Activated CD8-positive, alpha-beta T cell treated with anti-CD3 and anti-CD28 coated beads for 36 hours (primary cell): ENCODE measurements around the gene COX11. TPM values are rescaled to one million over a fixed set of nuclear protein-coding genes. Genes with fewer than 3 reads are reported as not detected.

Source experiments
- ATAC-seq: fragments of 200-7000 bp; cut with Tn5 transposase; one replicate; pipeline ENCODE4 v1.10.0; 2021; ENCODE audit warnings: mild to moderate bottlenecking, moderate library complexity
- CTCF ChIA-PET: fragments of 350-600 bp; sonication (Branson Sonifier 250); formaldehyde crosslinking; loops from one replicate; lab custom pipeline; 2021; ENCODE audit warnings: antibody characterized with exemption; lab: Charles Lee
- POLR2A ChIA-PET: fragments of 350-600 bp; sonication (Branson Sonifier 250); formaldehyde crosslinking; loops from one replicate; lab custom pipeline; 2021; ENCODE audit warnings: antibody characterized with exemption; lab: Charles Lee
- DNase-seq: peaks from one replicate; pipeline ENCODE4 v3.0.0-alpha.2; 2020
- H3K27ac Mint-ChIP-seq: one replicate; pipeline ENCODE4 v1.8.0; 2021; ENCODE audit warnings: mild to moderate bottlenecking, mixed read lengths
- H3K27me3 Mint-ChIP-seq: one replicate; pipeline ENCODE4 v1.8.0; 2021; ENCODE audit warnings: mixed read lengths
- H3K36me3 Mint-ChIP-seq: one replicate; pipeline ENCODE4 v1.8.0; 2021; ENCODE audit warnings: low read depth, mixed read lengths
- H3K4me1 Mint-ChIP-seq: one replicate; pipeline ENCODE4 v1.8.0; 2021; ENCODE audit warnings: low read depth, mixed read lengths
- H3K4me3 Mint-ChIP-seq: one replicate; pipeline ENCODE4 v1.8.0; 2021; ENCODE audit warnings: mild to moderate bottlenecking, moderate library complexity, mixed read lengths
- H3K9me3 Mint-ChIP-seq: one replicate; pipeline ENCODE4 v1.8.0; 2021; ENCODE audit warnings: mixed read lengths
- intact Hi-C: fragments of 100-400 bp; cut with micrococcal nuclease; formaldehyde crosslinking; loops from one replicate; pipeline ENCODE4 v1.10.0; 2022
- total RNA-seq, 2 experiments: library from RNA; stranded (reverse); gene quantifications; one replicate each; pipeline ENCODE4 v1.2.3, GENCODE V29; 2021
- TF ChIP-seq, protein P1 (sequence below): fragments of 200-600 bp; IDR thresholded peaks from one replicate; pipeline ENCODE4 v1.8.0; 2022; ENCODE audit warnings: antibody characterized with exemption, mild to moderate bottlenecking

Gene COX11
- total RNA-seq, 2 experiments from 2014 or later, result 44.9 to 46.8 TPM

DNA sequence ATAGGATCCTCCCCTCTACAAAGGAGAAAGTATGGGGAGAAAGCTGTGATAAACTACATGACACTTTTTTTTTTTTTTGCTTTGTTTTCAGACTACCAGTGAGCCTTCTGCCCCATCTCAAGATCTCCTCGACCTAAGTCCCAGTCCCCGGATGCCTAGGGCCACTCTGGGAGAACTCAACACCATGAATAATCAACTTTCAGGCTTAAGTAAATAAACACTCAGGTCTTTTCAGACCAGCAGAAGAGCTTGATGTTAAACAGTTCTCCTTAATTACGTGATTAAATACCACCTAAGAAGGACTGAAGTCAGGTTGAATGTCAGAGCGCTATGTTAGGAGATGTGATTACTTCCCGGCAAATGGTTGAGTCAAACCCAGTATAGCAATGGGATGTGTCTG, 31.4 kb downstream of the COX11 start:
- H3K27me3 Mint-ChIP-seq, result peaks cover 6% of the 10 kb centered on the region
- H3K4me1 Mint-ChIP-seq, result no peaks in the 10 kb centered on the region
- TF ChIP-seq, protein P1, sequence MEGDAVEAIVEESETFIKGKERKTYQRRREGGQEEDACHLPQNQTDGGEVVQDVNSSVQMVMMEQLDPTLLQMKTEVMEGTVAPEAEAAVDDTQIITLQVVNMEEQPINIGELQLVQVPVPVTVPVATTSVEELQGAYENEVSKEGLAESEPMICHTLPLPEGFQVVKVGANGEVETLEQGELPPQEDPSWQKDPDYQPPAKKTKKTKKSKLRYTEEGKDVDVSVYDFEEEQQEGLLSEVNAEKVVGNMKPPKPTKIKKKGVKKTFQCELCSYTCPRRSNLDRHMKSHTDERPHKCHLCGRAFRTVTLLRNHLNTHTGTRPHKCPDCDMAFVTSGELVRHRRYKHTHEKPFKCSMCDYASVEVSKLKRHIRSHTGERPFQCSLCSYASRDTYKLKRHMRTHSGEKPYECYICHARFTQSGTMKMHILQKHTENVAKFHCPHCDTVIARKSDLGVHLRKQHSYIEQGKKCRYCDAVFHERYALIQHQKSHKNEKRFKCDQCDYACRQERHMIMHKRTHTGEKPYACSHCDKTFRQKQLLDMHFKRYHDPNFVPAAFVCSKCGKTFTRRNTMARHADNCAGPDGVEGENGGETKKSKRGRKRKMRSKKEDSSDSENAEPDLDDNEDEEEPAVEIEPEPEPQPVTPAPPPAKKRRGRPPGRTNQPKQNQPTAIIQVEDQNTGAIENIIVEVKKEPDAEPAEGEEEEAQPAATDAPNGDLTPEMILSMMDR, result no peak
- no peaks in the 10 kb centered on the region for H3K9me3 Mint-ChIP-seq
- intact Hi-C loops, result no loop called here
- no peak for ATAC-seq
- ChIA-PET POLR2A (no interaction called here), CTCF (no interaction called here)
- no peaks in the 10 kb centered on the region for H3K36me3 Mint-ChIP-seq
- no peak overlapping the region for H3K4me3 Mint-ChIP-seq
- H3K27ac Mint-ChIP-seq, result no peak overlapping the region
- no peak for DNase-seq

GRCh38 chr17:54935471-54935870, 33.0 kb downstream of the COX11 start:
- DNase-seq, result no peak
- intact Hi-C loops, result no loop called here
- ChIA-PET POLR2A (no interaction called here), CTCF (no interaction called here)
- H3K27ac Mint-ChIP-seq, result no peak overlapping the region
- TF ChIP-seq, protein P1, result no peak
- H3K9me3 Mint-ChIP-seq, result no peaks in the 10 kb centered on the region
- no peaks in the 10 kb centered on the region for H3K36me3 Mint-ChIP-seq
- peaks cover 6% of the 10 kb centered on the region for H3K27me3 Mint-ChIP-seq
- H3K4me3 Mint-ChIP-seq, result no peak overlapping the region
- ATAC-seq, result no peak
- no peaks in the 10 kb centered on the region for H3K4me1 Mint-ChIP-seq

GRCh38 chr17:54933921-54934320, 34.5 kb downstream of the COX11 start:
- ChIA-PET POLR2A (no interaction called here), CTCF (no interaction called here)
- H3K27ac Mint-ChIP-seq, result no peak overlapping the region
- TF ChIP-seq, protein P1, result no peak
- ATAC-seq (no peak), DNase-seq (no peak)
- H3K36me3 Mint-ChIP-seq, result no peaks in the 10 kb centered on the region
- H3K9me3 Mint-ChIP-seq, result no peaks in the 10 kb centered on the region
- intact Hi-C loops, result no loop called here
- no peaks in the 10 kb centered on the region for H3K4me1 Mint-ChIP-seq
- H3K4me3 Mint-ChIP-seq, result no peak overlapping the region
- peaks cover 11% of the 10 kb centered on the region for H3K27me3 Mint-ChIP-seq

DNA sequence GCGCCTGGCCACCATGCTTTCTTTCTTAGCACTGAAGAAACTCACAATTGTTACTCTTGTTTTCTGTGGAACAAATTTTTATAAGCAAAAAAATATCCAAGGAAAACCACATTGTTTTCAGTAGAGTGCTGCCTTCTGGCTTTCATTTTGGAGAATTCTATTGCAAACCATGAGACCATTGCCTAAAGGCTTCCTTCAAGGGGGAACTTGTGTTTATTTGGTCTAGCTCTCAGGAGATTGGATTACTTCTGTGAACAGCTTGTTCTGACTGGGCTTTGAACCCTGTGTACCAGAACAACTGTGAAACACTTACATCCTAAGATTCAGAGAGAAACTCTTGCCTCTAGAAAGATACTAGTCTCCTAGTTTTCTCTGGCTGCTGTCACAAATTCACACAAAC, 35.7 kb downstream of the COX11 start:
- intact Hi-C loops, result no loop called here
- ChIA-PET POLR2A (no interaction called here), CTCF (no interaction called here)
- DNase-seq, result no peak
- Mint-ChIP-seq H3K4me3 (no peak overlapping the region), H3K4me1 (no peaks in the 10 kb centered on the region), H3K27me3 (peaks cover 14% of the 10 kb centered on the region), H3K36me3 (no peaks in the 10 kb centered on the region), H3K9me3 (no peaks in the 10 kb centered on the region), H3K27ac (no peak overlapping the region)
- no peak for ATAC-seq
- TF ChIP-seq, protein P1, result no peak

GRCh38 chr17:54927525-54927924, 40.9 kb downstream of the COX11 start:
- Mint-ChIP-seq H3K27ac (no peak overlapping the region), H3K36me3 (no peaks in the 10 kb centered on the region), H3K27me3 (peaks cover 14% of the 10 kb centered on the region), H3K4me1 (no peaks in the 10 kb centered on the region), H3K9me3 (no peaks in the 10 kb centered on the region), H3K4me3 (no peak overlapping the region)
- ATAC-seq, result no peak
- POLR2A ChIA-PET, result no interaction called here
- CTCF ChIA-PET, result no interaction called here
- TF ChIP-seq, protein P1, result no peak
- intact Hi-C loops, result no loop called here
- DNase-seq, result no peak
